Stimulated activated CD4-positive, alpha-beta T cell treated with anti-CD3 and anti-CD28 coated beads, Interleukin-12 subunit alpha, Interleukin-12 subunit beta, amount 100 ng/mL, for 24 hours (primary cell): ENCODE results near the gene VWA1.
"Not testable (repeated sequence)": the region's sequence is repeated elsewhere in the genome, so short reads cannot be mapped to it uniquely, and the experiment has no call there.

ENCODE experiments used
- DNase-seq, 2 experiments: peaks; one replicate each; pipeline ENCODE4 v3.0.0-alpha.2; 2020; ENCODE audit warnings: low read depth in 2 of 2

The VWA1 gene

DNA sequence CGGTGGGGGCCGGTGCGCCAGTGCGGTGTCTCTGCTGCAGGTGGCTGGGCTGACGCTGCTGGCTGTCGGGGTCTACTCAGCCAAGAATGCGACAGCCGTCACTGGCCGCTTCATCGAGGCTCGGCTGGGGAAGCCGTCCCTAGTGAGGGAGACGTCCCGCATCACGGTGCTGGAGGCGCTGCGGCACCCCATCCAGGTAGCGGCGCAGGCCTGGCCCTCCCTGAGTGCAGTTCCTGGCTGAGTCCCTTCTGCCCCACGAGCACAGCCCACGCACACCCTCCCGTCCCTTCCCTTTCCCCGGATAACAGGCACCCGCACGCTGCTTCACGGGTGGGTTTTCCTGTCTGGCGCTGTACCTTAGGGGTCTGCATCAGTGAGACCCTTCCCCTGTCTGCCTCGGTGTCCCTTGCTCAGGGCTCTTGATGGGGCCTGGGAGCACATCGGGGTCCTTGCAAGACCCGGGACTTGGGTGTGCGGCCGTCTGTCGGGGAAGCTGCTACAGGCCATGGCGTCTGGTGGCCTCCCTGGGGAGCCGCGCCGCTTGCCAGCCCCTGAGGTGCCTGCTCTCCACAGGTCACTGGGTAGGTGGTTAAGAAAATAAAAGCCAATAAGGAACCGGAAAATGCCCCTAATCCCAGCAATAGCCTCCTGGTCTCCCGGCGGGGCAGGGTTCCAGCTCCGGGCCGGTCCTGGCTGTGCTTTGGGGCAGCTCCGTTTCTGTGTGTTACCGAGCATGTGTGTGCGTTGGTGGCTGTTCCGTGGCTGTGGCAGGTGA, 49.7 kb downstream of the VWA1 start:
- DNase-seq, result not testable (repeated sequence)

DNA sequence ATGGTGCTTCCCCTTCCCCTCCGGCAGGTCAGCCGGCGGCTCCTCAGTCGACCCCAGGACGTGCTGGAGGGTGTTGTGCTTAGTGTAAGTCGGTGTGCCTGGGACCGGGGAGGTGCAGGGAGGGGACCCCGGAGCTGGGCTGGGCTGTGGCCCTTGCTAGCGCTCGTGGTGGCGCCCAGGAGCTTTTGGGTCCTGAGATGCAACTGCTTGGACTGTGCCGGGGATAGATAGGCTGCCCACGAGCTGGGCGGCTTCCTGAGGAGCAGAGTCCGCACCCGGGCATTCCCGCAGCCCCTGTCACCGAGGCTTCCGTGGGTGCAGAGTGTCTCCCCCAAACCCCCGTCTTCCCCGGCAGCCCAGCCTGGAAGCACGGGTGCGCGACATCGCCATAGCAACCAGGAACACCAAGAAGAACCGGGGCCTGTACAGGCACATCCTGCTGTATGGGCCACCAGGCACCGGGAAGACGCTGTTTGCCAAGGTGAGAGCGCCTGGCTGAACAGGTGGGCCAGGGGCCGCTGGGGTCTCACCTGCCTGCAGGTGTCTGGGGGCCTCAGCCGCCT, 50.3 kb downstream of the VWA1 start:
- not testable (repeated sequence) for DNase-seq

DNA sequence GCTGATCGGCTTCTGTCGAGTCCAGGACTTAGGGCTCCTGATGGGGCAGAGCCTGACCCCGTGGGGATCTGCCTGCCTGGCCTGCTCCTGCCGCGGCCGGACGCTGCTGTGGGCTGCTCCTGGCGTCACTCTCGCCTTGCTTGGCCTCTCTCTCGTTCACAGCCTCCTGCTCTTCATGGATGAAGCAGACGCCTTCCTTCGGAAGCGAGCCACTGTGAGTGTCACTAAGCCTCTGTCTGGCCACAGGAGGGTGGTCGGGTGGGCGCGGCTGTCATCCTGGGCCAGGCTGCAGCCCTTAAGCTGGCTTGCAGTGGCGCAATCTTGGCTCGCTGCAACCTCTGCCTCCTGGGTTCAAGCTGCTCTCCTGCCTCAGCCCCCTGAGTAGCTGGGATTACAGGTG, 52.2 kb downstream of the VWA1 start:
- no peak for DNase-seq

DNA sequence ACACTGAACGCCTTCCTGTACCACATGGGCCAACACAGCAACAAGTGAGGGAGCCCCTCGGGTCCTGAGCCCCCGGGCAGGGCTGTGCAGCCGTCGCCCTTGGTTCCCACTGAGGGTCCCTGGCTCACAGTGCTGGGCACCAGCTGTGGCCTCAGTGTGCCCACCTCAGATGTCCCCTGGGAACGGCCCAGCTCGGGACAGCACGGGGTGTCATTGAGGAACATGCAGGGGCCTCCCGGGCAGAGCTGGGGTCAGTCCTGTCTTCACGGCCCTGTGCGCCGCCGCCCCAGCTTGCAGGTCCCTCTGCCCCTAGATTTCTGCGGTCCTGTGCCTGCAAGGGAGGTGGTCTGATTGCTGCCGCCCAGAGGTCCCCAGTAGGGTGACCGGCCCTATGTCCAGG, 53.7 kb downstream of the VWA1 start:
- DNase-seq, result no peak

DNA sequence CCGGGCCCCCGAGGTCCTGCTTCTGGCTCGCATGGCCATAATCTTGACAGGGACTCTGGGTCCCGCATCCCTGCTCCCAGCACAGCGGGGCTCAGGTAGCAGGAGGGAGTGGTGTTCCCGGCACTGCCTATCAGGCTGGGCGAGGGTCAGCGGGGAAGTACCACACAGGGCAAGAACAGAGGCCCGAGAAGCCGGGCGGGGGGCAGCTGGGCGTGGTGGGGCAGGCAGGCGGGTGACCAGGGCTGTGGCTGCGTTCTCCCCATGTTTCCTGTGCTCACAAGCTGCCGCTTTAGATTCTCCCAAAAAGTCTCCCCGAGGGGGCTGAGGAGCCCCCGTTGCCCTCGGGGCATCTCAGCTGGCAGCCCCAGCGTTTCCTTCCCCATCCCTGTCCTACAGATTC, 54.4 kb downstream of the VWA1 start:
- no peak for DNase-seq

DNA sequence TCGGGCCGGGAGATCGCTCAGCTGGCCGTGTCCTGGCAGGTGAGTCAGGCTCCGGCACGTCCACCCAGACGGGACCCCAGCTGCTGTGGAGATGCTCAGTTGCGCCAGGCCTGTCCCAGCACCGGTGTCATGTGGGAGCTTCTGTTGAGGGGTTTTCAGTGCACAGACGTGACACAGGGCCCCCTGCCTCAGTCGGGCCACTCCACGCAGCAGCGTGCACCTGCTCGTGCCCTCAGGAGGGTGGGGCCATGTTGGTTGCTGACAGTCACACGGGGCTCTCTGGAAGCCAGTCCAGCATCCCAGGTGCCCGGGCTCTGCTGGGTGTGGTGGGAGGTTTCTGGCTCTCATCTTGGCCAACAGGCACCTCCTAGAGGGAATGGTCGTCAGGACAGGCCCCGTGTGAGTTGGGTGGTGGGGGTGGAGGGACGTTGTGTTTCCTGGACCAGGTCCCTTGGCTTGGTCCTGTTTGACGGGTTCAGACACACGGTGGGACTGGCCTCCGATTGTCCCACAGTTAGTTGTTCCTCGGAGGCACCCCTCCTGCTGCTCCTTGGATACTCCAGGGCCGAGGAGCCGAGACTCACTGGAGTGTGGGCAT, 55.2 kb downstream of the VWA1 start:
- DNase-seq, result no peak

DNA sequence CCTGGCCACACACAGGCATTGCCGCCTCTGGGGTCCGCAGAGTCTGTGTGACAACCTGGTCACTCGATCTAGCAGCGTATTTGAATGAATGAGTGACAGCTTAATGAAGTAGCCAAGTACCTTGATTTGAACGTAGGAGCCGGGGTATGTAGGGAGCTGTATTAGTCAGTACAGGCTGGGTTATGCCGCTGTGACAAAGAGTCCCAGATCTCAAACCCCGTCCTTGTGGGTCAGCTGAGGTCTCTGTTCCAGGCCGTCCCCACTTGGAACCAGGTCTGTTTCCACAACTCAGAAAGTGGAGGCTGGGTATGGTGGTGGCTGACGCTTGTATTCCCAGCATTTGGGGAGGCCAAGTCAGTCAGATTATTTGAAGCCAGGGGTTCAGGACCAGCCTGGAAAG, 56.1 kb downstream of the VWA1 start:
- DNase-seq, result no peak
